NCI-H345 treated with DMSO at 0.1 percent for 48 hours (cell line): ENCODE measurements around the gene PRADC1.

Source experiments
- DNase-seq: peaks from one replicate; lab custom pipeline; 2025; ENCODE audit not compliant: unreplicated experiment; lab: John Stamatoyannopoulos, UW

Gene PRADC1

GRCh38 chr2:73238149-73238548 lies 5.1 kb upstream of the PRADC1 start:
- DNase-seq, result no peak

GRCh38 chr2:73237168-73237567 lies 4.1 kb upstream of the PRADC1 start:
- no peak for DNase-seq

- no peak for DNase-seq
Measured at GRCh38 chr2:73235315-73236028, 2.4 kb upstream of the PRADC1 start.

GRCh38 chr2:73233932-73234832 lies 1.1 kb upstream of the PRADC1 start, which contains the start of gene CCT7:
TSS of gene CCT7 (plus strand) at chr2:73234308. CDS start at chr2:73234379, 71 bp downstream.
- DNase-seq, result peak; percentile 99

GRCh38 chr2:73232403-73233153 lies 461 bp downstream of the PRADC1 start:
- DNase-seq, result no peak

- no peak for DNase-seq
Measured at GRCh38 chr2:73228631-73229030, 4.4 kb downstream of the PRADC1 start.

GRCh38 chr2:73227086-73227485 lies 6.0 kb downstream of the PRADC1 start:
- no peak for DNase-seq

- no peak for DNase-seq
Measured at GRCh38 chr2:73225513-73226360, 7.3 kb downstream of the PRADC1 start.

- no peak for DNase-seq
Measured at GRCh38 chr2:73223821-73224220, 9.2 kb downstream of the PRADC1 start.

GRCh38 chr2:73218298-73218697 lies 14.7 kb downstream of the PRADC1 start:
- no peak for DNase-seq

GRCh38 chr2:73217826-73218225 lies 15.2 kb downstream of the PRADC1 start:
- DNase-seq, result no peak

GRCh38 chr2:73217160-73217559 lies 15.9 kb downstream of the PRADC1 start:
- DNase-seq, result no peak

- no peak for DNase-seq
Measured at GRCh38 chr2:73215254-73215653, 17.8 kb downstream of the PRADC1 start.

GRCh38 chr2:73214120-73215035 lies 18.7 kb downstream of the PRADC1 start, which contains the start of gene SMYD5:
TSS of gene SMYD5 (plus strand) at chr2:73214245. CDS start at chr2:73214267, 22 bp downstream.
- DNase-seq, result peak; percentile 56

GRCh38 chr2:73212448-73213176 lies 20.4 kb downstream of the PRADC1 start:
- DNase-seq, result peak; percentile 28

- no peak for DNase-seq
Measured at GRCh38 chr2:73212098-73212447, 21.0 kb downstream of the PRADC1 start.

- no peak for DNase-seq
Measured at GRCh38 chr2:73210696-73211095, 22.3 kb downstream of the PRADC1 start.

GRCh38 chr2:73210019-73210418 lies 23.0 kb downstream of the PRADC1 start:
- no peak for DNase-seq

- no peak for DNase-seq
Measured at GRCh38 chr2:73208258-73208657, 24.8 kb downstream of the PRADC1 start.
